HG03432 (cell line): ENCODE results near the gene FEN1.

Source experiments
- ATAC-seq: cut with Tn5 transposase; IDR thresholded peaks from one replicate; pipeline ENCODE4 v1.9.1; 2021; ENCODE audit warnings: mild to moderate bottlenecking, moderate library complexity; ENCODE audit not compliant: unreplicated experiment

Gene FEN1, protein sequence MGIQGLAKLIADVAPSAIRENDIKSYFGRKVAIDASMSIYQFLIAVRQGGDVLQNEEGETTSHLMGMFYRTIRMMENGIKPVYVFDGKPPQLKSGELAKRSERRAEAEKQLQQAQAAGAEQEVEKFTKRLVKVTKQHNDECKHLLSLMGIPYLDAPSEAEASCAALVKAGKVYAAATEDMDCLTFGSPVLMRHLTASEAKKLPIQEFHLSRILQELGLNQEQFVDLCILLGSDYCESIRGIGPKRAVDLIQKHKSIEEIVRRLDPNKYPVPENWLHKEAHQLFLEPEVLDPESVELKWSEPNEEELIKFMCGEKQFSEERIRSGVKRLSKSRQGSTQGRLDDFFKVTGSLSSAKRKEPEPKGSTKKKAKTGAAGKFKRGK

DNA sequence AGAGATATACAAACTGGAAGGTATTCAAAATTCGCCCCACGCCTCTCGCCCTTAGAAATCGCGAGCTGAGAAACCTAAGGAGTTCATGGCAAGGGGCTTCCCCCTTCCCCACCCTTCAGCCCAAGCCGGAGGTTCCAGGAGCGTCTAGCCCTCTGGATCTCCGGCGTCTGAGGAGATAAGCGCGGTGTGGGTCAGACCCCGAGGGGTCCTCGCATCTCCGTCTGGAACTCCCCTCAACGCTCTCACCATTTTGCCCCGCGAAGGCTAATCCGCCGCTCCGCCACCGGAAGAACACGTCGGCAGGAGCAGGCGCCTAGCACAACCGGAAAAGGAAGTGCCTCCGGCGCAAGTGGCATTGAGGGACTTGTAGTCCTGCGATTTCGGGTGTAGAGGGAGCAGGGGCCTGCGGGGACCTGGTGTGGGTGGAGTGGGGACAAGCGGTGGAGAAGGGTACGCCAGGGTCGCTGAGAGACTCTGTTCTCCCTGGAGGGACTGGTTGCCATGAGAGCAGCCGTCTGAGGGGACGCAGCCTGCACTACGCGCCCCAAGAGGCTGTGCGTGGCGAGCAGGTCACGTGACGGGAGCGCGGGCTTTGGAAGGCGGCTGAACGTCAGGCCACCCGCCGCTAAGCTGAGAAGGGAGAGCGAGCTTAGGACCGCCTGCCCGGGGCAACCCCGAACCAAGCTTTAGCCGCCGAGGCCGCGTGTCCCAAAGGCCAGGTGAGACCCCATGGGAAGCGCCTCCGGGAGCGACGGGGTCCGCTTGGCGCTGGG is at the start of gene FEN1, which contains the start of gene TMEM258:
Gene FEN1, plus strand, starts transcription at position 602 of the 773 bp plus-strand sequence. CDS start 2,451 bp downstream, outside the sequence.
Gene TMEM258, minus strand, starts transcription at position 290 of the 773 bp plus-strand sequence. Its CDS starts 41 bp downstream, at position 249.
- peak; percentile 88 for ATAC-seq

DNA sequence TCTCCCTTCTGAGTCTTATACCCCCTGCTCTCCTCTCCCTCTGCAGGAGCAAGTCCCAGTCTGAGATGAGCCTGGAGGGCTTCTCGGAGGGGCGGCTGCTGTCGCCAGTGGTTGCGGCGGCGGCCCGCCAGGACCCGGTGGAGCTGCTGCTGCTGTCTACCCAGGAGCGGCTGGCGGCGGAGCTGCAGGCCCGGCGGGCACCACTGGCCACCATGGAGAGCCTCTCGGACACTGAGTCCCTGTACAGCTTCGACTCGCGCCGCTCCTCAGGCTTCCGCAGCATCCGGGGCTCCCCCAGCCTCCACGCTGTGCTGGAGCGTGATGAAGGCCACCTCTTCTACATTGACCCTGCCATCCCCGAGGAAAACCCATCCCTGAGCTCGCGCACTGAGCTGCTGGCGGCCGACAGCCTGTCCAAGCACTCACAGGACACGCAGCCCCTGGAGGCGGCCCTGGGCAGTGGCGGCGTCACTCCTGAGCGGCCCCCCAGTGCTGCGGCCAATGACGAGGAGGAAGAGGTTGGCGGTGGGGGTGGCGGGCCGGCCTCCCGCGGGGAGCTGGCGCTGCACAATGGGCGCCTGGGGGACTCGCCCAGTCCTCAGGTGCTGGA is 49.1 kb upstream of the FEN1 start:
- ATAC-seq = no peak

DNA sequence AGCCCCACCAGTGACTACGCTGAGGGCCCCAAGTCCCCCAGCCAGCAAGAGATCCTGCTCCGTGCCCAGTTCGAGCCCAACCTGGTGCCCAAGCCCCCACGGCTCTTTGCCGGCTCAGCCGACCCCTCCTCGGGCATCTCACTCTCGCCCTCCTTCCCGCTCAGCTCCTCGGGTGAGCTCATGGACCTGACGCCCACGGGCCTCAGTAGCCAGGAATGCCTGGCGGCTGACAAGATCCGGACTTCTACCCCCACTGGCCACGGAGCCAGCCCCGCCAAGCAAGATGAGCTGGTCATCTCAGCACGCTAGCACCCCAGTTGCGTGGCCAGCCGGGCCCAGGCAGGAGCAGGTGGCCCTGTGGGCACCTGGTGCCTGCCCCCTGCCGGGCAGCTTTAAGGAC is 48.5 kb upstream of the FEN1 start:
- no peak for ATAC-seq

DNA sequence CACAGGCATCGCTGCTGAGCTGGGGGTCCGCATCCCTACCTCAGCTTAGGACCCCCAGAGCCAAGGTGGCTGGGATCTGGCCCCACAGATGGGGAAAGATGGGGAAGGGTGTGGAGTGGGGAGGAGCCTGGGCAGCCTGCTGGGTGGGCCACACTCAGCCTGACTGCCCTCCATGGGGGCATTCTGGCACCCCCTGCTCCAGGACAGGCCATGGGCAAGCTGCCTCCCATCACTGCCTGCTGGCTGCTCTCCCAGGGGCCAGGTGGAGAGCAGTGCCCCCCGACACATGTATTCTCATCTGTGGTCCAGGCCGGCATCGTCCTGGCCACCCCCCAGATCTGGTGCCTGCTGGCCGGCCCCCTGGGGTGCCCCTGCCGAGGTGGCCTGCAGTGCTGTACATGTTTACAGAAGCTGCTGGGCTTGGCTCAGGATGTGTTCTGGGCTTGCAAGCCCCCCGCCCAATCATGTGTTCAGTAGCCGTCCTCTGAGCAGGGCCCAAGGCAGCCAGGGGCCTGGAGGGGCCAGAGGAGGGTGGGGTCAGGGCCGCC is 48.0 kb upstream of the FEN1 start:
- ATAC-seq = no peak

DNA sequence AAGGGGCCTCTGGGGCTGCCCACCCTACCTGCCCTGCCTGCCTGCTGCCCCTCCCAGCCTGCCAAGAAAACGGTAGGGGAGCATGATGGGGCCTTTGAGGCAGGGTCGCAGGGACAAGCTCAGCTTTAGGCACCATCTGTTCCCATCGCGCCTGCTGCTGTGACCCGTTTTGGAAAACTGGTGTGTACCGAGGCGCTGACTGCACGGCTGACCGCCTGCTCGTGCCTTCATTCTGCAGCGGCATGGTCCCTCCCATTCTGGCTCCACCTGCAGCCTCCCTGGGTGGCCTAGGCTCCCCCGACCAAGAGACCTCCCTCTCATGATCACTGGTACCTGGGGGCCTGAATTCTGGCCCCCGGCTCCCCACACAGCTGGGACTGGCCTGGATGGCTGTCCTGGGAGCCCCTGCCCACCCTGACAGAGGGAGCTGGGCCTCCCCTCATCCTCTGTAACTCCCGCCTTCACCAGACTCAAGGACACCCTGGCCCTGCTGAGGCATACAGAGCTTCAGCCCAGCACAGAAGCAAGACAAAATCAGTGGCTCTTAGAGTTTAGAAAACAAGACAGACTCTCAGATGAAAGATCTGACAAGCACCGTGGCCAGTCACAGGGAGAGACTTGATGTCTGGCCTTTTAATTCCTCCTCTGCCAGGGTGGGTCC is 46.8 kb upstream of the FEN1 start:
- no peak for ATAC-seq

DNA sequence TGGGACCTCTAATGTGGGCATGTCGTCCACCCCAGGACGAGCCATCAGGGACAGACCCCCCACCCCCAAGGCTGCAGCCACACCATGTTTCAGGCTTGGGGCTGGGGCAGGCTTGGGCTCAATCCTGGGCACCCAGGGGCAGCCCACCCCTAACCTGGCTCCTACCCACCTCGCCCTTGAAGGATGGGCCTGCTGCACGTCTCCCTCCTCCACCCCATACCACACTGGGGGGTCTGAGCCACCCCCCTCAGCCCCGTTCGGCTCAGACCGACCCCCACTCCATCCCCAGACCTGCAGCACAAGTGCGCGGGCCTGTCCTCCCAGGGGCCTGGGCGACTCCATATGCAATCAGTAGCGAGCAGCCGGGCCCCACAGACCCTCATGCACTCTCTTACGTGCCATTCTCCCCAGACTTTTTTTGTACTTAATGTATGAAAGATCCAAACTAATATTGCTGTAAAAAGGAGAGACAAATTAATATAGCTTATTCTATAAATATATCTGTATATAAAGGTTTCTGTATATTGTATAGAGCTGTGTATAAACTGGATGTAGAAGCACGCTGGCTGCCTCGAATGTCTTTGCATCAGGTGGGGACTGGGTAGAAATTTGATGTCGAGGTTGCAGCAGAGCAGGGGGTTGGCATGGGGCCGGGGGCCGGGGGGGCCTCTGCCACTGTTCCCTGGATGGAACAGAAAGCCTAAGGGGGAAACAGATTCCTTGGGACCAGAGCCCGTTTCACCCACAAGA is 46.1 kb upstream of the FEN1 start:
- no peak for ATAC-seq

DNA sequence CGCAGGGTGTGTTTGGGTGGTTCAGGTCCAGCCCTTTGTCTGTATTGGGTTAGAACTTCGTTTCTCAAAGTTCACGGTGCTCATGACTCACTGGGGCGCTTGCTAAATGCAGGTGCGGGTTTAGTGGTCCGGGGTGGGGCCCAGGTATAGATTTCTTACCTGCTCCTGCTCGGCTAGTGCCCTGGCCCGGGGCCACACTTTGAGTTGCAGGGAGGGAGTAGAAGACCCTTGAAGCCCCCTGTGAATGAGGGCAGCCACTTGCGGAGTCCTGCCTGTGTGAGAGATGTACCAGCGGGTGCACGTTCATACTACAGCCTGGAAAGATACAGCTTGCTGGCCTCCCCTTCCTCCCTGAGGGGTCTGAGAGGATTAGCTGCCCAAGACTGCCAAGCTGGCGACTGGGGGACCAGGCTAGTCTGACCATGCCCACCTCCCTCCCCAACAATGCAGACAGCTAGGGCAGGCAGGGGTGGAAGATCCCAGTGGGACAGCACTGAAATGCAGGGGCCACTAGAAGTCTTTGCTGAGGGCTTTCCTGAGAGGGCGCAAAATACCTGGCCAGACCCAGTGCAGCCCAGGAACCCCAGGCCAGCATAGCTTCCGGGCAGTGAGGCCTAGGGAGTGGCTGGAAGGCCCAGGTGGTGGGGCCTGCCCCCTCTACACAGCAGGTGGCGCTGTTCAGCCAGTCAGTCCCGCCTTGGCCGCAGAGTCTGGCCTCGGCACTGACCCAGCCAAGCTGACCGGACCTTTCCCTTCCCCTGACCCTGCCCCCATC is 45.3 kb upstream of the FEN1 start:
- no peak for ATAC-seq

DNA sequence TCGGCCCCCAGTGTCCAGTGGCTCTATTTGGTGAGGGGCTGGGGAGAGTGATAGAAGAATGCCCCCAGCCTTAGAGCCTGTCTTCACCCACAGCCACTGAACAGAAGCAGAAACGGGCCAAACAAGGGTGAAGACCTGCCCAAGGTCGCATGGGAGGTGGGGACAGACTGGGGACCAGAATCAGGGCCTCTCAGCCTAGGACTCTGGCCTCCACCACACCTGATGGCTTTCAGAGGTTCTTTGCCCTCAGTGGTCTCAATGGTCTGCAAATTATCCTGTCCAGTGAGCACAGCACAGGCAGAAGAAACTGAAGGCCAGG is 44.8 kb upstream of the FEN1 start:
- ATAC-seq = no peak

DNA sequence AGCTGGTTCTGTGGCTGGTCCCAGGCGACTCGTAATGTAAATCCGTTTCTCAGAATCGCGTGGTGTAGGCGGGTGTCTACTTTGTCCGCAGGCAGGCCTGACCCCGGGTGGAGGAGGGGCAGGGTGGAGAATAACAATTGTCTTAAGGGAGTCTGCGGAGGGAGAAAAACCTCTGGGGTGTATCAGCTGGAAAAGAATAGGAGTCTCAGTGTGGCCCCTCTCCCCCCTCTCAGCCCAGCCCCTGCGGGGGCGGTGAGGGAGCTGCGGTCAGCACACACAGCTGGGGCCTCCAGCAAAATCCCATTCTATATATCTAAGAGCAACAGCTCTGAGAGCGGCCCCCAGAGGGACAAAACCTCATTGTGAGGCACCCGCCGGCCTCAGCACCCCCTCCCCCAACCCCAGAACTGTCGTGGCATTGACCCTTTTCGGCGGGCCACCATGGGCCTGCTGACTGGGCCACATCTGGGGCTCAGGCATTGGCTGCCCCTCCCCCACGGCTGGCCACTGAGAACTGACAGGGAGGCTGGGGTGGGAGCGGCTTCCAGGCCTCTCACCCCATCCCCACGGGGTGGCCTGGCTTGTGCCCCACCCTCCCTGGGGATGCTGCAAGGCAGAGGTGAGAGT is 43.0 kb upstream of the FEN1 start:
- no peak for ATAC-seq

DNA sequence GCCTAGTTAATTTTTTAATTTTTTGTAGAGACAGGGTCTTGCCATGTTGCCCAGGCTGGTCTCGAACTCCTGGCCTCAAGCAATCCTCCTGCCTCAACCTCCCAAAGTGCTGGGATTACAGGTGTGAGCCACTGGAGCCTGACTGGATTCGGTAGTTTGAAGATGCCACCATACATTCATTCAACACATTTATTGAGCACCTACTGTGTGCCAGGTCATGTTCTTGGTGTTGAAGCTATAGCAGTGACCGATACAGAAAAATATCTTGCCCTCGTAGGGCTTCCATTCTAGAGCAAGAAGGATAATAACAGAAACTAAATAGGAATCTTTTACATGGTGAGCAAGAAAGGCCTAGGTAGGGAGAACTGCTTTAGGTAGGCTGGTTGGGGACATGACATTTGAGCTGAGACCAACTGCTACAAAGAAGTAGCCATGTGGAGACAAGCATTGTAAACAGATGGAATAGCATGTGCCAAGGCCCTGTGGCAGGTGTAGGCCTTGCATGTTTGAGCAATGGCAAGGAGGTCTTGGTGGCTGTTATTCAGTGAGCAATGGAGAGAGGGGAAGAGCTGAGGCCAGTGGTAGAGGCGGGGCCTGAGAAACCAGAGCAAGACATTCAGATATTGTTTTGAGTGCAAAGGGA is 42.0 kb upstream of the FEN1 start:
- no peak for ATAC-seq

DNA sequence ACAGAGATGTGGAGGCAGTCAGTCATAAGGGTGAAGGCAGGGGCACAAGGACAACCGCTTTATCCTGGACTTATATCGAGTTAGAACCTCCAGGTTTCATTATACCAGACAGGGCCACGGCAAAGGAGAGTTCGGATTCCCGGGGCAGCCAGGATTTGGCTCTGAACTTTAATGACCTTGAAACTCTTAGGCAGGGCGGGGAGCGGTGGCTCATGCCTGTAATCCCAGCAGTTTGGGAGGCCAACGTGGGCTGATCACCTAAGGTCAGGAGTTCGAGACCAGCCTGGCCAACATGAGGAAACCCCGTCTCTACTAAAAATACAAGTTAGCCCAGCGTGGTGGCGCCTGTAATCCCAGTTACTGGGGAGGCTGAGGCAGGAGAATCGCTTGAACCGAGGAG is 41.3 kb upstream of the FEN1 start:
- no peak for ATAC-seq

DNA sequence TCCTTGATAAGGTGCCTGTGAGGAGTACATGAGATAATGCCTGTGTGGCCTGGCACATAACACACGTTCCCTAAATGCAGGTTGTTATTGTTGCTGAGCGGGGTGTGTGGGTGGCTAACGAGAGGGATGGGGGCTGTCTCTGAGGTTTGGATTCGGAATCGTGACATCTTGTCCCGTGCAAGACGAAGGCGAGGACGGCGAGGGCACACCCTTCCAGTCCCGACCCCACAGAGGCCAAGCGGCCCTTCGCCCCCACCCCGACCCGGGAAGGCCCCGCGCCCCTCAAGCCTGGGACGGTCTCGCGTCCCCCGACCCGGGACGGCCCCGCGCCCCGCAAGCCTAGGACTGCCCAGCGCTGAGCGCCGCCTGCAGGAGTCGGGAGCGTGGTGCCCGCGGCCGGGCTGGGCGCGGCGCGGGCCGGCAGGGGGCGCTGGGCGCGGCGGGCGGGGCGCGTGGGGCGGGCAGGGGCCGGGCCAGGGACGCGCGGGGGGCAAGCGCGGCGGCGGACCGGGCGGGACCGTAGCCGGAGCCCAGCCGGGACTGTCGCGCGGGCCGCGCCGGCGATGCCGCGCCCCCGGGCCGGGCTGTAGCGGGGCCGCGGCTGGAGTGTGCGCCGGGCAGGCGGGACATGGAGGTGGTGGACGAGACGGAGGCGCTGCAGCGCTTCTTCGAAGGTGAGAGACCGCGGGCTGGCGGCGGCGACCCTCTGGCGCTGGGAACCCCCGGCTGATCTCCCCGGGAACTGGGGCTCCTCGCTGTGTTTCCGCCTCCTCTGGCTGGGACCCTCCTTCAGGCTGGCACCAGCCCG is 40.4 kb upstream of the FEN1 start, which contains the start of gene MYRF:
Gene MYRF, plus strand, starts transcription at position 520 of the 808 bp plus-strand sequence. Its CDS starts 109 bp downstream, at position 629.
- ATAC-seq = peak; percentile 37

DNA sequence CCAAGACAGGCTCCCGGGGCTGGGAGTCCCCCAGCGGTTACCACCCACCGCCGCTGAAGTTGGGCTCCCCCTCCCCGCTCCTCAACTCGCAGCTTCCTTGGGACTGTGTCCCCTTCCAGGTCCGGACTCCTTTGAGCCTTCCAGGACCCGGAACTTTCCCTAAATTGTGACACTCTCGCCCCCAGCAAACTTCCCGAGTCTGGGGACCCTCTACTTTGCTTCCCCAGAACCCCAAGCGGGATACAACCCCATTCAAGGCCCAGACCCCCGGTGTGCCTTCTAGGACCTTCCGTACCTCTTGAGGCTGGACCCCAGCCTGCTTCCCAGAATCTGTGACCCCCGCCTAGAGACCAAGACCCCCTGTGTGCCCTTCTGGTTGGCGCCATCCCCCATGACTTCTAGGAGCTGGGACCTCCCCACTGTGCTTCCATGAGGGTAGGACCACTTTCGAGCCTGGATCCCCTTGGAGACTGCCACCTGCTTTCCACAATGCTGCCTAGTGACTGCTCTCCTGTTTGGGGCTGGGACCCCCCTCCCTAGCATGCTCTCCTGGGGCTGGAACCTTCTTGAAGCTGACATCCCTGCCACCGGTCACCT is 39.7 kb upstream of the FEN1 start:
- no peak for ATAC-seq

DNA sequence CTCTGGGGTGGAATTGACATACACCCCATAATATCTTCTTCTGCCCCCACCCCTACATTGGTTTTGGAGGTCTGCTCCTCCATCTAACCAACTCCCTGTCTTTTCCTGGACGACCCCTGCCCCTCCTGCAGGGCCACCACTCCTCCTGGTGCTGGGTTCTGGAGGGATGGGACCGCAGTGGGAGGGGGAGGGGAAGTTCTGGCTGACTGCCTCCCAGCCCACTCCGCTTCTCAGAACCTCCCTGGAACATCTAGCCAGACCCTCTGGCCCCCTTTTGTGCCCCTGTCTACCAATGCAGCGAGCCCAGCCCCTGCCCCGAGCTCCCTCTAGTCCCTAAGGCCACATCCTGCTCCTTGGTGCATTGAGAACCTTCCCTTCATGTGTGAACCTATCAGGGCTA is 39.0 kb upstream of the FEN1 start:
- ATAC-seq = no peak

DNA sequence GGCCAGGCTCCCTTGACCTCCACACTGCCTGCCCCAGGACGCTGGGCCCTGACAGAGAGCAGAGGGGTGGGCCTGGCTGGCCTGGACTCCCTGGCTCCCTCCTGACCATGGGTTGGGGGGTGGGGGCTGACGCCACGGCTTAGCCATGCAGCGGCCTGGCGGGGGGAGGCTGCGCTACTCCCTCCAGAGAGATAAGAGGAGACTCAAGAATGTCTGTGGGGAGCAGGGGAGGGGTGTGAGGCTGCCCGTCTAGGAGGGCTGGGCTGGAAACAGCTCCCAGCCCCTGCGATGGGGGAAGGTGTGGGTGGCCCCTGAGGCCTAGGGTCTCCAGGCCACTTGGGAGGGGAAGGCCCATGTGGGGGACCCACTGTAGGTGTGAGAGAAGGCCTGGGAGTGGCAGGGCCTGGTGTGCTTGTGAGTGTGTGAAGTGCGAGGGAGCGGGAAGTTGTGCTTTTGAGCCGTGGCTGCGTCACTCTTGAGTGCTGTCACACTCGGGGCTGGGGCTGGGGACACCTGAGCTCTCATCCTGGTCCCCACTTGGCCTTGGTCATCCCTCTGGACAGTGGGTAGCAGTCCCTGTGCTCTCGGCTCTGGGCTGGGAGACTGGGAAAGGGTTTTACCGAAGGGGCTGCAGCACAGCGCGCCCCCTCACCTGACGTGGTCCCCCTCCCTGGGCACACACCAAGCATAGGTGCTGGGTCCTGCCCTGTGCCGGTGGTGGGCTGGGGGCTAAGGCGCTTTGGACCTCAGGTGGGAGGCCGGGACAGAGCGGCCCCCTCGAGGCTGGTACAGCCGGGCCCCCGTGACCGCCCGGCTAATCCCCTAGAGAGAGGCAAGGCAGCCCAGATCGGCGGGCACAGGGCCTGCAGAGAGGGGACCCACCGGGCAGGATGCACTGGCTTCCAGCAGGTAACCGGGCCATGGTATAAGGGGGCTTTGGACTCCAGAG is 37.9 kb upstream of the FEN1 start:
- ATAC-seq = no peak

DNA sequence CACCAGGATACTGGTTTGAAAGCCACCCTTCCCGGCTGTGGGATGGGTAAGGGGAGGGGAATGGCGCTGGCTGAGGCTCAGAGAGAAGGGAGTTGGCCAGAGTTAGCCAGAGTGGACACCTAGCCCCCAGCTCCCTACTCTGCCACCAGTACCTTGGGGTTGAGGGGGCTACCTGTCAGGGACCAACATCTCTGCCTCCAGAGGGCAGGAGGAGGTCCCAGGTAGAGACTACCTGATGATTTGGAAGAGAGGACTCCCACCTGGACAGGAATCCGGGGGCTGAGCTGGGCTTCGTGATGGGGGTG is 36.6 kb upstream of the FEN1 start:
- ATAC-seq = no peak
